ENCODE measurements around the gene PLPP1.

Gene PLPP1

GRCh38 chr5:55502759-55503158 is 32.0 kb downstream of the PLPP1 start:
- no peak for DNase-seq

DNA sequence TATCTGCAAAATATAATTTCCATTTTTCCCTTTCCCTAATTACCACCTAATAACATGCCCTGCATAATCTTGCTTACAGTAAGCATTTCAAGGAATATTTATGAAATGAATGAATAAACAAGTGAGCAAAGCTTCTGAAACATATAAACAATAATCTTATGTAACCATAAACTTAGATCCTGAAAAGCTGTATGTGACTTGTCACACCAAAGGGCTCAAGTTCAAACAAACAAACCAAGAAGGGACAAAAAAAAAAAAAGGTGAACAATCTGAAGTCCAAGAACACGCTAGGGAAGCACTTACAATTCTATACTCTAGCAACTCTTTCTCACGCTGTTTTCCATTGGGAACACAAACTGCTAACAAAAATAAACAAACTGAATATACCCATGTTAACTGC is 36.3 kb downstream of the PLPP1 start:
- no peak for DNase-seq

- no peak for DNase-seq
Measured at GRCh38 chr5:55497712-55498111, 37.1 kb downstream of the PLPP1 start.

DNA sequence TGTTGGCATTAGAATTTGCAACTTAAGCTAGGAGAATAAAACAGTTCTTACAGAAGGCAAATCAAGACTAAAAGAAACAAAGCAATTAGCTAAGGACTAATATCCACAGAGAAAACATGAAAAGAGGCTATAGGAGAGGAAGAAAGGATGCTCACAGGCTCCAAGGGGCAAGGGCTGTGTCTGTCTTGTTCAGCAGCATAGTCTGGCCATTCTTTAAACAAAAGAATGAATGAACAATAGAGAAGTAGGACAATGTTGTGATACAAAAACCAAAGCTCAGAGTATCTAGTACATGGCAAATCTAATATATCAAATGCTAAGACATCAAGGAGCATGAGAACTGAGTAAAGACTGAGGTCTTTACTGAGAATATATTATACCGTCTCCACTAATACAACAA is 39.5 kb downstream of the PLPP1 start:
- no peak for DNase-seq

- DNase-seq: no peak
Measured at GRCh38 chr5:55492449-55492848, 42.3 kb downstream of the PLPP1 start.

DNA sequence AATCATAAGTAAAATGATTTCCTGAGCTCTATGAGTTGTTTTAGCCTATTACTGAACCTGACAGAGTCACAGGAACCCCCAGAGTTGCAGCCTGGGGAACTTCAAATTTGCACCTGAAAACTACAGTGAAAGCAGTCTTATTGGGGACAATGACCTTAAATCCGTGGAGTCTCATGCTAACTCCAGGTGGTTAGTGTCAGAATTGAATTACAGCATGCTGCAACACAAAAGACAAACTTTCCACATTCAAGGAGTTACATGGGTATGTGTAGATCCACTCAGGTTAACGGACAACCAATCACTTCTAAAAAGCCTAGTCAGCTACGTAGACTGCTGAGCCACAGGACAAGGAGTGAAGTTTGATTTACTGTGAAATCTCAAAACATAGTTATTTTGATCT is 49.7 kb downstream of the PLPP1 start:
- no peak for DNase-seq

DNA sequence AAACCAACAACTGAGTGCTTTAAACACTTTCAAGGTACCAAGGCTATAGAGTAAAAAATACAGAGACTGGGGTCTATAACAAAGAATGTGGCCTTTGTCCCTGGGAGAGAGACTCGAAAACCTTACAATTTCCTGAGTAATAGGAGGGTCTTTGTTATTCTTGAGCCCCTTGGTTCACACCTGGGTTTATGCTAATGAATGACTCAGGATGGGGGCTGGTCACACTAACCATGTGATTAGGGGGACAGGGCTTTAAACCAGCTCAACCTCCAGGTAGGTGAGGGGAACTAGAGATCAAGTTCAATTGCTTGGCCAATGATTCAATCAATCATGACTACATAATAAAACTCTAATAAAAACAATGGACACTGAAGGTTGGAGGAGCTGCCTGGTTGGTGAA is 50.2 kb downstream of the PLPP1 start:
- DNase-seq: no peak

GRCh38 chr5:55483885-55484284 is 50.9 kb downstream of the PLPP1 start:
- no peak for DNase-seq

GRCh38 chr5:55481293-55481855 is 53.4 kb downstream of the PLPP1 start:
- peak; percentile 35 for DNase-seq

DNA sequence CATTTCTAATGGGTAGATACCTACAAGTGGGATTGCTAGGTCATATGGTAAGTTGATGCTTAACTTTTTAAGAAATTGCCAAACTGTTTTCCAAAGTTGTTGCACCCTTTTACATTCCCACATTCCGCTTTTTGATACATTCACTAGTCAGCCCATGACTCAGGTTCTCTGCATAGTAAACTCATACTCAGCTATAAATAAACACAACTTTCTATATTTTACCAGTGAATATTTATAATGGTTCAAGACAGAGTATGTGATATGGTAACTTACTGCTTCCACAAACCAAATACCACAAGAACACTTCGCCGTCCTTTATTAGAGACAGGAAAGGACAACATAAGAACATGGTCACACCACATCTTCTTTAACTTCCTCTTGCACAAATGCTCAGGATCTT is 54.0 kb downstream of the PLPP1 start:
- DNase-seq: no peak

- no peak for DNase-seq
Measured at GRCh38 chr5:55472642-55473041, 62.1 kb downstream of the PLPP1 start.

DNA sequence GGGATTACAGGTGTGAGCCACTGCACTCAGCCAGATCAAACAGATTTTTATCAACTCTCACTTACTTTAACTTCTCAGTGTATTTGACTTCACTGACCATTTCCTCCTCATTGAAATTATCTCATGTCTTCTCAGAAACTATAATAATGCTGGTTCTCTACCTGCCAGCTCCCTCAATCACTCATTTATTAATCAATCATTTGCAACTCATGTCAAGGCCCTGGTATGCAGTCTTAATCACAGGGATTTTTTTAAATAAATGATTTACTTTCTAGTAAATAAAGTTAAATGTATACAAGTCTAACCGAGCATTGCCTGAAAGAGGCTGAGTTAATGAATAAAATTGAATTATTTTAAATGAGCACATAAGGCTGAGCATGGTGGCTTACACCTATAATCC is 63.3 kb downstream of the PLPP1 start:
- DNase-seq: no peak

DNA sequence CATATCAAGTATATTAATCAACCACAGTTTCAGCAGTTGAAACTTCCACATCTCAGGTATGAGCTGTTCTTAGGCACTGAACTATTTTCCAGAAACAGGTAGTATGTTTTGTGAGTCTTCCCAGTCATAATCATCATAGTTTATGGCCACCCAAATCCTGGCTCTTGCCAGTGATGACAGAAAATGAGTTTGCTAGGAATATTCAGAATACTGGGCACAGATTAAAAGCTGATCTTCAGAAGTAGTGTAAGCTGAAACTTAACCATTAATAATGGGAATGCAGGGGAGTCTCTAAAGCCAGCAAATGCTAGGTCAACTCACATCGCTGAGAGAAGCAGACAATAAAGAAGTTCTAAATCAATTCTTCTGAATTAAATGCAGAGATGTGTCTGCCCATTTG is 64.5 kb downstream of the PLPP1 start:
- DNase-seq: no peak

DNA sequence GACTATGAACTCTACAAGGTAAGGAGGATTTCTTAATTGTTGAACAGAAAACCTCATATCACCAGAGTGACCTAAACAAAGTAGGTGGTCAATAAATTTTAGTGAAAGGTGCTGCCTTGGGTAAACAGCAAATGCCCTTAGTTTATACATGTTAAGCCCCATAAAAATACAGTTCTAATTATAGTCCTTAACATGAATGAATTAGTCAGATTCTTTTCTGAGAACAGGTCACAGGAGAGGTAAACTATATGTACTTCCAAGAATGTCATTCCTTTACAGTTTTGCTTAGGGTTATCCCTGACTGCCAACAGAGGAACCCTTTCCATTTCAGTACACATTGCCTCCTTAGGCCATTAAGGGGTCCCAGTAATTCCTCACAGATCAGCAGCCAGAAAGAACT is 64.9 kb downstream of the PLPP1 start:
- no peak for DNase-seq

DNA sequence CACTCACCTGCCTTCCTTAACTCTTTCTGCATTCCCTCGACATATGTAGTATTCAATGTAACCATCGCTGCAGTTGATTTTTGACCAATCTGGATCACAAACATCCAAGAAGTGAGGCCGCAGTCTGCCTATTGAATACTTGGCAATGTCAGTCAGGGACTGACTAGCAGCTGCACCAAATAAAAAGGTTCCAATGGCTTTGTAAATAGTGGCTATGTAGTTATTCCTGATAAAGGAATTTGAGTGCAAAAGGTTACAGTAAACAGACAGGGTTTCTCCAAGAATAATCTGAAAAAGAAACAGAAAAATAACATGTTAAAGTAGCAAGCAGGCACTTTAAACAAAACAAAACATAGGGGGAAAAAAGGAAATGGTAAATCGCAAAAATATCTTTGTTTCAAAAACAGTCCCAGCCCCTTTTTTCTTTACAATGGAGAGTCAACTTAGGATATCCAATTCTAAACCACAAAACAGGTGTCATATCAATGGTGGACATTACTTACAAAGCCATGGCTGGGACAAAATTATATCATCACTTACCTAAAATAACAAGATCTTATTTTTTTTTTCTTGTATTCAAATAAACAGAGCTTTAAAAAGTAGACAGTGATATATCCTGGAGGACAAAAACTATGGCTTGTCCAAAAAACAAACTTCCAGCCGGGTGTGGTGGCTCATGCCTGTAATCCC is 66.8 kb downstream of the PLPP1 start:
- no peak for DNase-seq

- no peak for DNase-seq
Measured at GRCh38 chr5:55463613-55464012, 71.2 kb downstream of the PLPP1 start.

GRCh38 chr5:55459572-55459971 is 75.2 kb downstream of the PLPP1 start:
- DNase-seq: no peak

DNA sequence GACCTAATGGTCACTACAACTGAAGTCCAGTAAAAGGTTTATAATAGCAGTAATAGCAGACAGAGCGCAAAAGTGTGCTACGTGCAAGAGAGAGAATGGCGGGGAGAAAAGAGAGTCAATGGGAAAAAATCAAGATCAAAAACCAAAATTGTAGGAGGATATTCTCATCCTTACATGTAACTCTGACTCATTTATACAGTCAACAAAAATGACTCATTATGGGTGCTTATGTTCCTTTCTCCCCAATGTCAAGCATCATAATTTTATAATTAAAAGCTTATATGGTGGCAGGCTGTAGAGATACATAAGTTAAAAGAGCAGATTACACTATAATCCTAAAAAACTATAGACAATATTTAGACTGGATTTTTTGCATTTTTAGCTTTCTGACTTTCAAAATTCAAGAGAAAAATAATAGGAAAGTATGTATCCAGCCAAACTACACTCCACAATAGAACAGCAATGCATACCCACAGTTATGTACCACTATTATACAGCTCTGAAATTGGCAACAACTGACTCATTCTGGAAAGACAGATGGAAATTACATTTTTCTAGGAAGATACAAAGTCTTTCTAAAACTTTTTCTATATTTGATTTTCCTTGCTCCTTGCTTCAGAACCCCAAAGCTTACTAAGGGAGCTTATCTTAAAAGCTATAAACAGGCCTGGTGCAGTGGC is 78.4 kb downstream of the PLPP1 start:
- no peak for DNase-seq

DNA sequence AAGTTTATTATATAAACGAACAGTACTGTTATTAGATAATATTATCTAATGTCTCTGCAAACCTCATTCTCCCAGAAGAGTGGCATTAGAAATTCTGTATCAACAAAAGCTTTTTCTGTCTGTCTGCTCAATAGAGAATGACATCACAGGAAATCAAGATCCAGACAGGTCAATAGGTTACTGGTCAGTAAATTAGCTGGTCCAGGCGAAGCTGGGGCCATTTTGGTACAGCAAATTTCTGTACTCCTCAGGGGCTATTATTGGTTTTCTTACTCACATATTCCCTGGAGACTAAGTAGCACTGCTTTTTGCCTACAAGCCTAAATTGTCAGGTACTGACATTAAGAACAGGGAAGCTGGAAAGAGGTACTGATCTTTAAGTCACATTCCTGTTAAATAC is 80.5 kb downstream of the PLPP1 start:
- no peak for DNase-seq

DNA sequence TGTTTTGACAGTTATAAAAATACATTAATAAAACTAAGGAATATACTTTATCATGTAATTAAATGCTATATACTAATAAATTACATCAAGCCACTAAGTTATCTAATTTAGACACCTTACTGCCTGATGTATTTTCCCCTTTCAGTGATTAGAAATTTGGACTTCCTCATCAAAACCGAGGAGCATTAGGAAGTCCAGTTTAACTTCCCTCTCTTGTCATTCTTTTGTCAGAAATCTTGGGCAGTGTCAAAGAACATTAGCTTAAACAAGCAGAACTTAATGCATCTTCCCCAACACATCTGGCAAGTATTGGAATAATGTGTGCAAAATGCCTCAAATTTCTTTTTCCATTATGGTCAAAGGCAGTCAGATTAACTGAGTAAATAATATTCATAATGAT is 81.6 kb downstream of the PLPP1 start:
- DNase-seq: no peak

GRCh38 chr5:55451976-55452375 is 82.8 kb downstream of the PLPP1 start:
- no peak for DNase-seq

DNA sequence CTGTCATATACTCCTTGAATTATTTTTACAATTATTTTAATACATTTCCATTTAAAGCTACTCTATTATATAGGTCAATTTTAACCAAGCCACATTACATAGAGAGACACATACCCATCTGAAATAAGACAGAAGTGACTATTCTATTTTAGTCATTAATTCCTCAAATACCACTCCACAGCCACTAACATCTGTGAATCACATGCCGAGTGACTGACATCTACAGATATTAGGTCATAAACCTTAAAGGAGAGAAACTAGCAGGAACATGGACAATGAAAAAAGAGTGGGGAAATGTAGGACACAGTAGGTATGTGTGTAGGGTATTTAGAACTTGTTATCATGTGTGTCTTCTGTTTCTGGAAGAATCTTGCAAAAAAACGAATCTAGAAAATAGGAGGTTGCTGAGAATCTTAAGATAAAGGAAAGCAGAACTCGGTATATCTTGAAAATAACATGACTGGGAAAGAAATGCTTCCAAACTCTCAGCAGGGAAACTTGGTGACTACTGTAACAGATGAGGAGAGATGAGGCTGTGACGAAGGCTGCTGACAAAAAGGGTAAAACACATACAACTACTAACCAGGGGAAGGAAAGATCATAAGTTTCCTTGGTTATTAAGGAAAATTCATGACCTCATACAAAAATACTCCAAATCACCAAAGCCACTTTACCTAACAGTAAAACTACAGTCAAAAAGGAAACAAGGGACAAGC is 84.6 kb downstream of the PLPP1 start:
- DNase-seq: no peak

DNA sequence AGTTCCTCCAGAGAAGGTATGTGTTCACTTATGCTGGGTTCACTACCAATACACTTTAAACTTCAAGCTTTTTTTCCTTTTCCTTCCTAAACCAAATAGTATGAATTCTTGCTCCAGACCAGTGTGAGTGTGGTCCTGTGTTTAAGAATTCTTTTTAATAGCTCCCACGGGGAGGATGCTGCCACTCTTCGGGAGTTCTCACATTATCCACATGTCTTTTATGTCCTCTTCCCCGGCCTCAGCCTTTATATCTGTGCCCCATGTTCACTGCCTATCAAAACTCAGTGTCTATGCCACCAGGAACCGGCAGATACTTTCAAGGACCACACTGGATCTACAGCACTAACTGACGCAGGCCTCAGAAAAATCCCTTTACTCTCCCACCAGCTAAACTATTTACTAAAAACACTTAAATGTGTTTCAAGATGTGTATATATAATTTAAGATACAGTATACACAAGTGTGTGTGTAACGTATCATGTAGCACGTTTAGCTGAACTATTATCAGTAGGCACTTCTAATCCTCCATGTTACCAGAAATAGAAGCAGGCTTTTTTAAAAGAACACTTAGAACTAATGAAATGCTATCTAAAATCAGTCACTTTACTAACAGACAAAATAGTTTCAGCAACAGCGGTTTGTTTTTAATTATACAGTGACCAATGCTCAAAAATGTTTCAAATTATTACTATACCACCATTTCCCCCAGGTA is 88.0 kb downstream of the PLPP1 start:
- no peak for DNase-seq

Measured in NCI-H82 (cell line).